PFSK-1 (cell line): Measurements from ENCODE around the gene SCGB1D4.

Experiments used
- POLR2AphosphoS5 ChIP-seq: IDR thresholded peaks from 2 replicates; pipeline ENCODE4 v1.6.1; 2012; ENCODE audit warnings: low read depth, mild to moderate bottlenecking, control low read depth, low read length, moderate library complexity
- SIN3A ChIP-seq: IDR thresholded peaks from 2 replicates; pipeline ENCODE4 v1.6.1; 2012; ENCODE audit warnings: mild to moderate bottlenecking, low read length, moderate library complexity, borderline replicate concordance; ENCODE audit not compliant: insufficient read depth

DNA sequence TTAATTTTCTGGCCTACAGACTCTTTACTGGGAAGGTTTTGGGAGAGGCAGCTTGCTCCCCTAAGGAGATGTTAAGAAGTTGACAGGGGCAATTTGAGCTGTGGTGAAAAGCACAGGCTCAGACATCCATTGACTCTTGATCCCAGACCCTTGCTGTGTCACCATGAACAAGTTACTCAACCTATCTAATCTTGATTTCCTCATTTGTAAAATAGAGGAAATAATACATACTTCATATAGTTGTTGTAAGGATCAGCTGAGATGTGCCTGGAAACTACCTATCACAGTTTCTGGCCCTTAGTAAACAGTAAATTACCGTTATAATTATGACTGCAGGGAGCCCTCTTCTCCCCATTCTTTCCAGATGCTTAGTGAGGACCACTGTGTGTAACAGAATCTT is 16.6 kb upstream of the SCGB1D4 start:
- TF ChIP-seq POLR2AphosphoS5 (no peak), SIN3A (no peak)
